ENCODE data around the gene EEF1G.
A peak's percentile ranks its signal among the peaks of the same experiment; 100 is the strongest.
"Not testable (repeated sequence)": the region's sequence is repeated elsewhere in the genome, so short reads cannot be mapped to it uniquely, and the experiment has no call there.

EEF1G gene

GRCh38 chr11:62591448-62592145 is 17.9 kb upstream of the EEF1G start, which contains the start of gene TUT1:
TSS of gene TUT1 (minus strand) at chr11:62591523. CDS start at chr11:62591485, 38 bp downstream.
- no peaks in the 10 kb centered on the region for H3K27me3 ChIP-seq (replicated peaks; ENCODE audit: control insufficient read depth, insufficient read depth, low read length)
- H3K9ac ChIP-seq (ENCODE audit: low read length): peak within 1 kb of the TSS; percentile 94
- H3K36me3 ChIP-seq (ENCODE audit: control insufficient read depth, insufficient read depth, low read length, severe bottlenecking): peaks cover 52% of the 10 kb centered on the region
- peak within 1 kb of the TSS; percentile 92 for H3K4me3 ChIP-seq (ENCODE audit: low read length)
- H3K9me3 ChIP-seq (ENCODE audit: control insufficient read depth, low read length): no peaks in the 10 kb centered on the region
- peaks cover 15% of the 10 kb centered on the region for H3K4me1 ChIP-seq (ENCODE audit: control insufficient read depth, insufficient read depth, low read length)
- DNase-seq (ENCODE audit: low read depth): peak; percentile 100

- H3K9ac ChIP-seq (ENCODE audit: low read length): no peak overlapping the region
- H3K4me3 ChIP-seq (ENCODE audit: low read length): no peak overlapping the region
- H3K4me1 ChIP-seq (ENCODE audit: control insufficient read depth, insufficient read depth, low read length): peaks cover 15% of the 10 kb centered on the region
- no peaks in the 10 kb centered on the region for H3K9me3 ChIP-seq (ENCODE audit: control insufficient read depth, low read length)
- no peaks in the 10 kb centered on the region for H3K27me3 ChIP-seq (replicated peaks; ENCODE audit: control insufficient read depth, insufficient read depth, low read length)
- DNase-seq (ENCODE audit: low read depth): peak; percentile 54
- peaks cover 39% of the 10 kb centered on the region for H3K36me3 ChIP-seq (ENCODE audit: control insufficient read depth, insufficient read depth, low read length, severe bottlenecking)
Observed at GRCh38 chr11:62588966-62589637, 15.4 kb upstream of the EEF1G start.

DNA sequence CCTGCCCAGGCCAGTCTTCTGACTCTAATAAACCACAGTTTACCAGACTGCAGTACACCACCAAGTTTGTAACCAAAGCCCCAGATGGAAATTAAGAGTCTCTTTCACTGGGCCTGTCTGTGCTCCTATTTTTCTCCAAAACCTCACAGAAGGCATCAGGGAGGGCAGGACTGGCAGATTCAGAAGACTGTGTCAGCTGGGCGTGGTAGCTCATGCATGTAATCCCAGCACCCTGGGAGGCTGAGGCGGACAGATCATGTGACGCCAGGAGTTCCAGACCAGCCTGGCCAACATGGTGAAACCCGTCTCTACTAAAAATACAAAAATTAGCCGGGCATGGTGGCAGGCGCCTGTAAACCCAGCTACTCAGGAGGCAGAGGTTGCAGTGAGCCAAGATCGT is 11.7 kb upstream of the EEF1G start:
- H3K9ac ChIP-seq (ENCODE audit: low read length); DNase-seq (ENCODE audit: low read depth); H3K4me3 ChIP-seq (ENCODE audit: low read length); H3K27me3 ChIP-seq (replicated peaks; ENCODE audit: control insufficient read depth, insufficient read depth, low read length); H3K9me3 ChIP-seq (ENCODE audit: control insufficient read depth, low read length); H3K4me1 ChIP-seq (ENCODE audit: control insufficient read depth, insufficient read depth, low read length): not testable (repeated sequence)
- peaks cover 37% of the 10 kb centered on the region for H3K36me3 ChIP-seq (ENCODE audit: control insufficient read depth, insufficient read depth, low read length, severe bottlenecking)

DNA sequence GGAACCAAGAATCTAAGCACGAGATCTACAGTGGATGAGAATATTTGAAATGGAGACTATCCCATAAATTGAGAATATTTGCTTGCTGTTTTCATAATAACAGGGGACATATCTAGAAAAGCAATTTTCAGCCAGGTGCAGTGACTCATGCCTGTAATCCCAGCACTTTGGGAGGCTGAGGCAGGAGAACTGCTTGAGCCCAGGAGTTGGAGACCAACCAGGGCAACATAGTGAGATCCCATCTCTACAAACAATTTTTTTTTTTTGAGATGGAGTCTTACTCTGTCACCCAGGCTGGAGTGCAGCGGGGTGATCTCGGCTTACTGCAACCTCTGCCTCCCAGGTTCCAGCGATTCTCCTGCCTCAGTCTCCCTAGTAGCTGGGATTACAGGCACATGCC is 8.0 kb upstream of the EEF1G start:
- H3K9ac ChIP-seq (ENCODE audit: low read length); H3K4me3 ChIP-seq (ENCODE audit: low read length); H3K27me3 ChIP-seq (replicated peaks; ENCODE audit: control insufficient read depth, insufficient read depth, low read length); DNase-seq (ENCODE audit: low read depth); H3K9me3 ChIP-seq (ENCODE audit: control insufficient read depth, low read length): not testable (repeated sequence)
- Histone ChIP-seq H3K36me3 (ENCODE audit: control insufficient read depth, insufficient read depth, low read length, severe bottlenecking) (peaks cover 41% of the 10 kb centered on the region), H3K4me1 (ENCODE audit: control insufficient read depth, insufficient read depth, low read length) (peaks cover 12% of the 10 kb centered on the region)

DNA sequence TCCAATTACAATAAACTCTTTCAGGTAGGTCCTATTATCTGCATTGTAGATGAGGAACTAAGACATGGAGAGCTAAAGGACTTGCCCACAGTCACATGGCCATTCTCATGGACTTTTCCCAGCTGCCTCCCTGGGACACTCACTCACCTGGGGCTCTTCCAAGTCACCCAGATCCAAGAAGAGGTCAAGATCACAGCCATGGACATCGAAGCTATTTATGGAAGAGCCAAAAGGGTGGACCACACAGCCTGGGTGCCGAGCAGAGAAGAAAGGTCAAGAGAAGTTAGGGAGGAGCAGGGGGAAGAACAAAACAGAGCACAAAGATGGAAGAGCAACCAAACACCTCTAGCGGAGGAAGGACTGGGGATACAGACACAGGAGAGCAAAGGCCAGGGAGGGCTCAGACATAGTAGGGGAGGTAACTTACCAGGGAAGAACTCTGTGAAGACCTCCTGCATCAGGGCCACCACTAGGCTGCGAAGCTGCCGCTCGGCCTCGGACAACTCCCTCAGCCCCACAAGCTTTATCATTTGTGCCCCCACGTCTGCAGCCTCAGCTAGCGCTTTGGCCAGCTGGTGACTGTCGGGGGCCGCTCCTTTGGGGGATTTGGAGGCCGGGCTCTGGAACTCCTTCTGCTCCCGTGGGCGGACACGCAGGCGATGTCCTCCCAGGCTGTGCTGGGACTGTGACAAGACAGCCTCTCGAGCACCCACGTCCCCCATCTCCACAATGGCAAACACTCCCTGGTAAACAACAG is 7.4 kb upstream of the EEF1G start:
- no peaks in the 10 kb centered on the region for H3K27me3 ChIP-seq (replicated peaks; ENCODE audit: control insufficient read depth, insufficient read depth, low read length)
- H3K4me1 ChIP-seq (ENCODE audit: control insufficient read depth, insufficient read depth, low read length): peaks cover 18% of the 10 kb centered on the region
- no peak overlapping the region for H3K4me3 ChIP-seq (ENCODE audit: low read length)
- no peak overlapping the region for H3K9ac ChIP-seq (ENCODE audit: low read length)
- DNase-seq (ENCODE audit: low read depth): no peak
- peaks cover 38% of the 10 kb centered on the region for H3K36me3 ChIP-seq (ENCODE audit: control insufficient read depth, insufficient read depth, low read length, severe bottlenecking)
- H3K9me3 ChIP-seq (ENCODE audit: control insufficient read depth, low read length): no peaks in the 10 kb centered on the region

- no peak overlapping the region for H3K4me3 ChIP-seq (ENCODE audit: low read length)
- peaks cover 29% of the 10 kb centered on the region for H3K36me3 ChIP-seq (ENCODE audit: control insufficient read depth, insufficient read depth, low read length, severe bottlenecking)
- H3K4me1 ChIP-seq (ENCODE audit: control insufficient read depth, insufficient read depth, low read length): peaks cover 34% of the 10 kb centered on the region
- DNase-seq (ENCODE audit: low read depth): no peak
- H3K9ac ChIP-seq (ENCODE audit: low read length): no peak overlapping the region
- H3K9me3 ChIP-seq (ENCODE audit: control insufficient read depth, low read length): no peaks in the 10 kb centered on the region
- H3K27me3 ChIP-seq (replicated peaks; ENCODE audit: control insufficient read depth, insufficient read depth, low read length): no peaks in the 10 kb centered on the region
Observed at GRCh38 chr11:62579252-62579651, 5.6 kb upstream of the EEF1G start.

DNA sequence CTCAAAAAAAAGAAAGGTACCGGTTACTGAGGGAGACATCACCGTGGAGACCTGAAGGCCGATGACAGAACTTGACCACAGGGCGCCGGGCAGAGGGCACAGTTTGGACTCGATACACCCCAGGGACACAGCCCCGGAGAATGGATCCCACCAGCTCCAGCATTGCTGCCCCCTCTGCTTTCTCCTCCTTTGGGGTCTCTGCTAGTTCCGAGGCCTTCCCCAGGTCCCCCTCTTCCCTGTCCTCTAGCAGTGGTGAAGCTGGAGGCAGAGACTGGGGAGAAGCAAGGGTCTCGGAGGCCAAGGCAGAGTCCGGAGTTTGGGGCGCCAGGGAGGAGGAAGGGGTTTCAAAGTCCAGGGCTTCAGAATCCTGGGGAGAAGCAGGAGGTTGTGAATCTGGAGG is 4.8 kb upstream of the EEF1G start:
- H3K4me1 ChIP-seq (ENCODE audit: control insufficient read depth, insufficient read depth, low read length): peaks cover 34% of the 10 kb centered on the region
- no peaks in the 10 kb centered on the region for H3K27me3 ChIP-seq (replicated peaks; ENCODE audit: control insufficient read depth, insufficient read depth, low read length)
- no peak for DNase-seq (ENCODE audit: low read depth)
- no peak overlapping the region for H3K9ac ChIP-seq (ENCODE audit: low read length)
- H3K9me3 ChIP-seq (ENCODE audit: control insufficient read depth, low read length): no peaks in the 10 kb centered on the region
- peaks cover 25% of the 10 kb centered on the region for H3K36me3 ChIP-seq (ENCODE audit: control insufficient read depth, insufficient read depth, low read length, severe bottlenecking)
- H3K4me3 ChIP-seq (ENCODE audit: low read length): no peak overlapping the region

DNA sequence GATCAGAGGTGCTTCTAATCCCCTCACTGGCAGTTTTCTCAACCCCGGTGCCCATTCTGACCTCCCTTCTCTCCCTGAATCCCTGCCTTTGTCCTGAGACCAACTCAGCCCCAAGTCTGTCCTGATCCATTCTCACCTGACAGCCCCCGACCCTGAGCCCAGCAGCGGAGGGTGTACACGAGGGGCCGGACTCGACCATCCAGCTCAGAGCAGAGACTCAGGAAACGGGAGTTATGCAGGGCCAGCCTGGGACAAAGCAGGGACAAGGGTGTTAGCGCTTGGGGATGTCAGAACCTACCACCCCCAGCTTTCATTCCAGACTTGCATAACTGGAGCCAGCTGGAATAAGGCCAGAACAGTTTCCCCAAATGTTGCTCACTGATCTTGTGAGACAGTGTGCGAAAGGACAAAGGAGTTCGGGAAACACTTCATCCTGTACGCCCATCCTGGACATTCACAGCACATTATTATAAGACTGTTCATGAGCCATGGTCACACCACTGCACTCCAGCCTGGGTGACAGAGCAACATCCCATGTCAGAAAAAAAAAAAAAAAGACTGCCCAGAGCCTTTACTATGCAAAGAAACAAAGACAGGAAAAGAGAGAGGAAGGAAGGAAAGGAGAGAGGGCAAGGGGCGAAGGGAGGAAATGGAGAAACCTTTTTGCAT is 3.5 kb upstream of the EEF1G start:
- Histone ChIP-seq H3K4me3 (ENCODE audit: low read length) (peak overlapping the region; percentile 43), H3K27me3 (replicated peaks; ENCODE audit: control insufficient read depth, insufficient read depth, low read length) (no peaks in the 10 kb centered on the region), H3K9ac (ENCODE audit: low read length) (peak overlapping the region; percentile 98), H3K9me3 (ENCODE audit: control insufficient read depth, low read length) (no peaks in the 10 kb centered on the region), H3K36me3 (ENCODE audit: control insufficient read depth, insufficient read depth, low read length, severe bottlenecking) (peaks cover 27% of the 10 kb centered on the region), H3K4me1 (ENCODE audit: control insufficient read depth, insufficient read depth, low read length) (peaks cover 41% of the 10 kb centered on the region)
- no peak for DNase-seq (ENCODE audit: low read depth)

DNA sequence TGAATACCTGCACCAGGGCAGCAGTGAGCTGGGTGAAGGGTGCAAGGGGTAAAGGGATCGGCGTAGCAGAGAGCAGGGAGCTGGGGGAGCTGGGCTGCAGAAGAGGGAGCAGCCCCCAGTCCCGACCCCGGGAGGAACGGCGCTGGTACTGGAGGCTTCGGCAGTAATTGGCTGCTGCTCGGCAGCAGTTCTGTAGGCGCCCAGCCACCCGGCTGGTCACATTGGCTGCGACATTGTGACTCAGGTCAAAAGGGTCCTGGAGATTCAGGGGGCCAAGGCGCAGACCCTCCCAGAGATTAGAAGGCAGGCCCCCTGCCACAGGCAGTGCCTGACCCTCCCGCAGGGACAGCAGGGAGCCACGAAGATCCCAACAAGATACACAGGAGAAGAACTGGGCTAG is 2.1 kb upstream of the EEF1G start:
- Histone ChIP-seq H3K9me3 (ENCODE audit: control insufficient read depth, low read length) (no peaks in the 10 kb centered on the region), H3K36me3 (ENCODE audit: control insufficient read depth, insufficient read depth, low read length, severe bottlenecking) (peaks cover 33% of the 10 kb centered on the region)
- DNase-seq (ENCODE audit: low read depth): no peak

GRCh38 chr11:62575156-62575555 is 1.5 kb upstream of the EEF1G start:
- no peak for DNase-seq (ENCODE audit: low read depth)
- no peaks in the 10 kb centered on the region for H3K9me3 ChIP-seq (ENCODE audit: control insufficient read depth, low read length)
- H3K27me3 ChIP-seq (replicated peaks; ENCODE audit: control insufficient read depth, insufficient read depth, low read length): no peaks in the 10 kb centered on the region
- peaks cover 57% of the 10 kb centered on the region for H3K4me1 ChIP-seq (ENCODE audit: control insufficient read depth, insufficient read depth, low read length)
- peak overlapping the region; percentile 94 for H3K4me3 ChIP-seq (ENCODE audit: low read length)
- peak overlapping the region; percentile 98 for H3K9ac ChIP-seq (ENCODE audit: low read length)
- H3K36me3 ChIP-seq (ENCODE audit: control insufficient read depth, insufficient read depth, low read length, severe bottlenecking): peaks cover 38% of the 10 kb centered on the region

More for the DNA sequence above, 2.1 kb upstream of the EEF1G start:
- H3K4me1 ChIP-seq (ENCODE audit: control insufficient read depth, insufficient read depth, low read length): peaks cover 52% of the 10 kb centered on the region
- H3K4me3 ChIP-seq (ENCODE audit: low read length): peak overlapping the region; percentile 94
- H3K27me3 ChIP-seq (replicated peaks; ENCODE audit: control insufficient read depth, insufficient read depth, low read length): no peaks in the 10 kb centered on the region
- peak overlapping the region; percentile 98 for H3K9ac ChIP-seq (ENCODE audit: low read length)

Data from adipocyte (in vitro differentiated cells).